K562 (cell line): ENCODE measurements around the gene CEP72. TPM values are rescaled to one million over a fixed set of nuclear protein-coding genes. Genes with fewer than 3 reads are reported as not detected.

Experiments
- ATAC-seq: fragments of 200-7000 bp; cut with Tn5 transposase; 3 replicates; pipeline ENCODE4 v1.9.1; 2020; ENCODE audit warnings: moderate library complexity
- BruUV-seq: library from RNA; stranded (reverse); fragments of 400-500 nt; replicated peaks from 2 replicates; lab custom pipeline; 2021; lab: Mats Ljungman, UMichigan
- CTCF ChIA-PET: fragments of 300-600 bp; formaldehyde crosslinking; extraction: SDS; loops from one replicate; lab custom pipeline; 2021; ENCODE audit warnings: low intra/inter-chr PET ratio; lab: Yijun Ruan, JAX
- POLR2A ChIA-PET: fragments of 300-600, 350-650 bp; sonication (Branson Sonifier 250); formaldehyde crosslinking; extraction: SDS; loops from one replicate; lab custom pipeline; 2021; ENCODE audit warnings: antibody characterized with exemption, inconsistent platforms; lab: Yijun Ruan, JAX
- DNase-seq, 4 experiments: peaks; one replicate each; pipeline versions ENCODE4 v3.0.0 to v3.0.0-alpha.2; 2011 to 2018; ENCODE audit warnings: low spot score in 3 of 4, mixed read lengths in 3 of 4; ENCODE audit errors: extremely low read depth in 1 of 4
- FAIRE-seq: peaks from 2 replicates; lab custom pipeline; 2011; peaks lifted over from hg19 to GRCh38; lab: Jason Lieb, UNC
- H2AFZ ChIP-seq: 2 replicates; pipeline ENCODE4 v1.6.0; 2011; ENCODE audit warnings: low read depth, low read length, control low read depth, inconsistent platforms
- H3K27ac ChIP-seq: fragments of 200-600 bp; 3 replicates; pipeline ENCODE4 v1.8.0; 2011; ENCODE audit warnings: low read depth, mild to moderate bottlenecking, control low read depth, inconsistent platforms, low read length, moderate library complexity, mixed read lengths; ENCODE audit errors: extremely low read depth
- H3K27me3 ChIP-seq, 2 experiments: fragments of 300-600 bp in 1 of 2; 2 replicates in 1 of 2; 3 replicates in 1 of 2; pipeline versions ENCODE4 v1.6.0 to v1.8.0; 2011; ENCODE audit warnings: inconsistent platforms in 2 of 2, low read length in 2 of 2, mild to moderate bottlenecking in 1 of 2, mixed read lengths in 1 of 2, moderate library complexity in 1 of 2; ENCODE audit not compliant: control insufficient read depth in 2 of 2, insufficient read depth in 2 of 2
- H3K36me3 ChIP-seq: fragments of 300-600 bp; 3 replicates; pipeline ENCODE4 v1.8.0; 2011; ENCODE audit warnings: mild to moderate bottlenecking, low read length, inconsistent platforms; ENCODE audit not compliant: control insufficient read depth, insufficient read depth
- H3K4me1 ChIP-seq, 2 experiments: fragments of 200-600 bp in 1 of 2; replicated peaks in 1 of 2; 2 replicates in 1 of 2; 3 replicates in 1 of 2; pipeline versions ENCODE4 v1.5.1 to v1.8.0; 2011; ENCODE audit warnings: inconsistent platforms in 2 of 2, low read length in 2 of 2, mild to moderate bottlenecking in 1 of 2, mixed read lengths in 1 of 2, moderate library complexity in 1 of 2; ENCODE audit not compliant: control insufficient read depth in 2 of 2, insufficient read depth in 2 of 2
- H3K4me2 ChIP-seq: 2 replicates; pipeline ENCODE4 v1.6.1; 2011; ENCODE audit warnings: low read length, control low read depth, inconsistent platforms, mixed read lengths; ENCODE audit not compliant: insufficient read depth
- H3K4me3 ChIP-seq: fragments of 200-600 bp; sonication (generic), shearing (Covaris generic); 2 replicates; pipeline ENCODE4 v1.5.1; 2016; ENCODE audit warnings: control low read depth, inconsistent platforms
- H3K79me2 ChIP-seq: fragments of 200-600 bp; 3 replicates; pipeline ENCODE4 v1.8.0; 2011; ENCODE audit warnings: low read length, inconsistent platforms; ENCODE audit not compliant: control insufficient read depth, insufficient read depth
- H3K9ac ChIP-seq, 2 experiments: 2 replicates each; pipeline versions ENCODE4 v1.6.0 to v1.6.1; 2011; ENCODE audit warnings: low read depth in 2 of 2, low read length in 2 of 2, control low read depth in 1 of 2, inconsistent platforms in 1 of 2, mild to moderate bottlenecking in 1 of 2, mixed read lengths in 1 of 2; ENCODE audit not compliant: insufficient read depth in 1 of 2
- H3K9me1 ChIP-seq: one replicate; pipeline ENCODE4 v1.6.0; 2011; ENCODE audit warnings: inconsistent platforms, mild to moderate bottlenecking, low read length, moderate library complexity; ENCODE audit not compliant: control insufficient read depth, insufficient read depth
- H3K9me3 ChIP-seq: replicated peaks from 2 replicates; pipeline ENCODE4 v1.5.1; 2011; ENCODE audit warnings: low read depth, low read length, inconsistent platforms; ENCODE audit not compliant: control insufficient read depth, insufficient read depth
- H4K20me1 ChIP-seq: replicated peaks from 2 replicates; pipeline ENCODE4 v1.6.1; 2011; ENCODE audit warnings: low read length, inconsistent platforms, mixed read lengths; ENCODE audit not compliant: control insufficient read depth, insufficient read depth
- LEF1 ChIP-seq: fragments of 450-650 bp; IDR thresholded peaks from 2 replicates; pipeline ENCODE4 v1.6.1; 2016; ENCODE audit warnings: mild to moderate bottlenecking
- MAFF ChIP-seq: IDR thresholded peaks from 2 replicates; pipeline ENCODE4 v1.6.1; 2012; ENCODE audit warnings: low read length, improper control_type of control experiment
- MTF1 ChIP-seq: fragments of 250-450 bp; sonication (Bioruptor Pico); IDR thresholded peaks from 2 replicates; pipeline ENCODE4 v1.9.0; 2021; ENCODE audit warnings: moderate library complexity, mild to moderate bottlenecking, inconsistent platforms, borderline replicate concordance
- NR2C2 ChIP-seq, 2 experiments: fragments of 200-800 bp in 1 of 2; sonication (Bioruptor generic) in 1 of 2; sonication (generic) in 1 of 2; formaldehyde crosslinking in 1 of 2; IDR thresholded peaks; 2 replicates each; pipeline versions ENCODE4 v1.6.1 to v1.8.0; 2016 to 2022; ENCODE audit warnings: mild to moderate bottlenecking in 1 of 2, missing compliant biosample characterization in 1 of 2, missing genetic modification characterization in 1 of 2, missing genetic modification reagents in 1 of 2
- POLR2H ChIP-seq: IDR thresholded peaks from 2 replicates; pipeline ENCODE4 v1.6.1; 2016; ENCODE audit warnings: missing genetic modification characterization, low read depth, mild to moderate bottlenecking, control low read depth, missing compliant biosample characterization, moderate library complexity
- ZNF445 ChIP-seq: fragments of 250-450 bp; sonication (Bioruptor Pico); IDR thresholded peaks from 2 replicates; pipeline ENCODE4 v1.4.0; 2020; ENCODE audit warnings: low read depth, mild to moderate bottlenecking, moderate library complexity
- ZNF518B ChIP-seq: fragments of 250-450 bp; sonication (Bioruptor Pico); IDR thresholded peaks from 2 replicates; pipeline ENCODE4 v1.5.0; 2021; ENCODE audit warnings: mild to moderate bottlenecking, moderate library complexity
- WGBS: fragments of 100-300 bp; shearing (Covaris generic); methylation state at CpG from one replicate; pipeline ENCODE4 v1.1.6; 2016; ENCODE audit warnings: low coverage, mixed read lengths; ENCODE audit not compliant: insufficient coverage; ENCODE audit errors: missing lambda C conversion rate; 5-methylcytosine and 5-hydroxymethylcytosine counted together
- in situ Hi-C: fragments of 300-500 bp; cut with MboI; formaldehyde crosslinking; loops from 4 replicates; pipeline ENCODE4 v1.15.0; 2018; ENCODE audit warnings: inconsistent platforms, mixed read lengths
- intact Hi-C: fragments of 100-400 bp; cut with micrococcal nuclease; formaldehyde crosslinking; loops from 2 replicates; pipeline ENCODE4 v1.14.2; 2022
- polyA plus RNA-seq, 8 experiments: library from polyadenylated mRNA; depleted of rRNA in 4 of 8; stranded (reverse) in 5 of 8; unstranded in 3 of 8; fragments of >200 nt; fragmentation: Nextera tagmentation in 2 of 8; fragmentation: Illumina TruSeq in 1 of 8; extraction: Ambion mirVana in 2 of 8; extraction: Trizol in 1 of 8; gene quantifications; 2 replicates each; pipeline versions ENCODE4 v1.2.1 to v1.2.3, GENCODE V29; 2011 to 2014; ENCODE audit warnings: inconsistent platforms in 1 of 8, missing spikeins in 1 of 8
- total RNA-seq, 7 experiments: library from RNA; depleted of rRNA in 6 of 7; stranded (reverse); fragments of >200 nt in 6 of 7; fragmentation: Illumina TruSeq in 2 of 7; extraction: Trizol in 2 of 7; gene quantifications; 2 replicates each; pipeline versions ENCODE4 v1.2.1 to v1.2.3, GENCODE V29; 2011 to 2021; ENCODE audit warnings: low replicate concordance in 1 of 7

The CEP72 gene
- total and polyA plus RNA-seq, 9 of the 15 experiments (the other 6 are each of a cell fraction or from before 2014, with no cell fraction given): 0.89 to 38.1 (median 14.2) TPM

DNA sequence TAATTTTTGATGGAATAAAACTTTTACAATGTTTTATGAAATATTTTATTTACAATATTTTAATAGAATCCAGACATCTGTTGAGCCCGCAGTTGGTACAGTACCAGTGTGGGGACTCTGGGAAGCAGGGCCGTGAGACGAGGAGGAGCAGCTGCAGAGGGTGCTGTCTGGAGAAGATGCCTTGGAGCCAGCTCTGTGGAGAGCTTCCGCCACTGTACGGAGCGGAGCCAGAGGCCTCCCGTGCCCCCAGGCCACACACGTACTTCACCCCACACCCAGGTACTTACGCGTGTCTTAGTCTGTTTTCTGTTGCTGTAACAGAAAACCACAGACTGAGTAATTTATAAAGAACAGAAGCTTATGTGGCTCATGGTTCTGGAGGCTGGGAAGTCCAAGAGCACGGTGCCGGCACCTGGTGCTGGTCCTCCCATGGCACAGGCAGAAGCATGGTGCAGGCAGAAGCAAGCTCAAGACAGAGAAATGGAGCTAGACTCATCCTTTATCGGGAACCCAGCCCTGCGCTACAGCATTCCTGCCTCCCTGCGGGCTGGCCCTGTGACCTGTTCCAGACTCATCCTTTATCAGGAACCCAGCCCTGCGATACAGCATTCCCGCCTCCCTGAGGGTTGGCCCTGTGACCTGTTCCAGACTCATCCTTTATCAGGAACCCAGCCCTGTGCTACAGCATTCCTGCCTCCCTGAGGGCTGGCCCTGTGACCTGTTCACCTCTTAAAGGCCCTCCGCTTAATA lies 23.3 kb downstream of the CEP72 start:
- Histone ChIP-seq H3K4me3 (no peak overlapping the region), H3K79me2 (no peaks in the 10 kb centered on the region), H2AFZ (no peak overlapping the region), H4K20me1 (no peaks in the 10 kb centered on the region; the same call in 1 of the 2 replicates), H3K27ac (no peak overlapping the region), H3K9ac (no peak overlapping the region), H3K4me1 (peaks cover 0 to 5% of the 10 kb centered on the region in 2 experiments; a peak in 2 of 5 replicates), H3K27me3 (no peaks in the 10 kb centered on the region), H3K9me1 (no peaks in the 10 kb centered on the region), H3K36me3 (peaks cover 73% of the 10 kb centered on the region; the same call in 2 of the 3 replicates), H3K4me2 (no peak overlapping the region), H3K9me3 (no peaks in the 10 kb centered on the region)
- no peak for FAIRE-seq
- intact Hi-C loops (no loop called here), in situ Hi-C loops (no loop called here)
- POLR2A ChIA-PET: interaction anchor here (0.6 to 2.0 kb wide), 2 partner anchors 14 to 18 kb away, joined by 3 to 5 read pairs; no protein-coding TSS in a partner anchor
- no TSS peak for BruUV-seq
- DNase-seq: no peak
- TF ChIP-seq ZNF445 (CRISPR knock-in tag): no peak
- TF ChIP-seq POLR2H (tag): no peak
- no peak for TF ChIP-seq ZNF518B (CRISPR knock-in tag)
- no peak for TF ChIP-seq MAFF
- no peak for TF ChIP-seq NR2C2 (CRISPR knock-in tag; IDR thresholded peaks at IDR 0.05)
- TF ChIP-seq NR2C2 (tag; IDR thresholded peaks at IDR 0.05): no peak
- TF ChIP-seq MTF1 (CRISPR knock-in tag): no peak
- TF ChIP-seq LEF1: no peak
- WGBS: 95% methylated on average over 18 of the region's 18 CpGs
- CTCF ChIA-PET: no interaction called here
- no peak for ATAC-seq
